CD4-positive, alpha-beta memory T cell (primary cell): ENCODE results near the gene CKAP2. TPM values are rescaled to one million over a fixed set of nuclear protein-coding genes. Genes with fewer than 3 reads are reported as not detected.

Source experiments
- CTCF ChIA-PET: fragments of 350-600 bp; sonication (Branson Sonifier 250); formaldehyde crosslinking; loops from one replicate; lab custom pipeline; 2021; ENCODE audit warnings: inconsistent platforms; ENCODE audit not compliant: partially characterized antibody; lab: Charles Lee
- POLR2A ChIA-PET: fragments of 350-600 bp; sonication (Branson Sonifier 250); formaldehyde crosslinking; loops from one replicate; lab custom pipeline; 2021; ENCODE audit not compliant: partially characterized antibody; lab: Charles Lee
- DNase-seq, 5 donors: peaks; one replicate each; pipeline versions ENCODE4 v3.0.0 to v3.0.0-alpha.2; 2020 to 2022; ENCODE audit warnings: mixed read lengths in 1 of 5
- H3K27ac ChIP-seq: one replicate; pipeline ENCODE4 v1.7.0; 2013; ENCODE audit warnings: low read depth, low read length
- H3K27me3 ChIP-seq: 2 replicates; pipeline ENCODE4 v1.7.0; 2013; ENCODE audit warnings: mild to moderate bottlenecking, low read length, moderate library complexity; ENCODE audit not compliant: insufficient read depth
- H3K36me3 ChIP-seq: 2 replicates; pipeline ENCODE4 v1.7.0; 2013; ENCODE audit warnings: mild to moderate bottlenecking, low read length, moderate library complexity; ENCODE audit not compliant: insufficient read depth
- H3K4me1 ChIP-seq: 2 replicates; pipeline ENCODE4 v1.7.0; 2013; ENCODE audit warnings: mild to moderate bottlenecking, low read length, moderate library complexity; ENCODE audit not compliant: insufficient read depth
- H3K4me3 ChIP-seq, 2 donors: one replicate each; pipeline ENCODE4 v1.7.0; 2013; ENCODE audit warnings: low read length in 2 of 2, mild to moderate bottlenecking in 1 of 2
- H3K9me3 ChIP-seq, 2 donors: one replicate each; pipeline ENCODE4 v1.7.0; 2013; ENCODE audit warnings: low read length in 2 of 2, control low read depth in 1 of 2; ENCODE audit not compliant: control insufficient read depth in 1 of 2
- H3K27ac Mint-ChIP-seq, 7 donors: one replicate each; pipeline ENCODE4 v1.8.0; 2020 to 2021; ENCODE audit warnings: mixed read lengths in 7 of 7, mild to moderate bottlenecking in 6 of 7, inconsistent platforms in 3 of 7, moderate library complexity in 3 of 7
- H3K27me3 Mint-ChIP-seq, 2 donors: one replicate each; pipeline ENCODE4 v1.8.0; 2020 to 2021; ENCODE audit warnings: mixed read lengths in 2 of 2
- H3K36me3 Mint-ChIP-seq, 2 donors: one replicate each; pipeline ENCODE4 v1.8.0; 2020 to 2021; ENCODE audit warnings: mixed read lengths in 2 of 2, inconsistent platforms in 1 of 2, mild to moderate bottlenecking in 1 of 2
- H3K4me1 Mint-ChIP-seq, 4 donors: one replicate each; pipeline ENCODE4 v1.8.0; 2020 to 2021; ENCODE audit warnings: mixed read lengths in 4 of 4, mild to moderate bottlenecking in 1 of 4
- H3K4me3 Mint-ChIP-seq, 8 donors: one replicate each; pipeline ENCODE4 v1.8.0; 2020 to 2021; ENCODE audit warnings: mixed read lengths in 8 of 8, mild to moderate bottlenecking in 7 of 8, moderate library complexity in 6 of 8, inconsistent platforms in 3 of 8
- H3K9me3 Mint-ChIP-seq, 8 donors: one replicate each; pipeline ENCODE4 v1.8.0; 2020 to 2021; ENCODE audit warnings: mixed read lengths in 8 of 8, mild to moderate bottlenecking in 5 of 8, inconsistent platforms in 3 of 8, moderate library complexity in 1 of 8
- intact Hi-C: fragments of 100-400 bp; cut with micrococcal nuclease; formaldehyde crosslinking; loops from one replicate; pipeline ENCODE4 v1.15.1; 2023
- polyA plus RNA-seq, 2 donors: library from polyadenylated mRNA; unstranded; fragments of 300-500 nt; fragmentation: Illumina TruSeq; gene quantifications; one replicate each; pipeline ENCODE4 v1.2.3, GENCODE V29; 2021
- total RNA-seq, 2 experiments: library from RNA; stranded (reverse); gene quantifications; one replicate each; pipeline ENCODE4 v1.2.3, GENCODE V29; 2021

The CKAP2 gene
- total and polyA plus RNA-seq, 4 experiments from 2014 or later, result 13.1 to 18.2 (median 16.9) TPM

- H3K4me1 ChIP-seq, result no peaks in the 10 kb centered on the region
- Mint-ChIP-seq H3K27me3 (no peaks in the 10 kb centered on the region), H3K27ac (no peak overlapping the region), H3K9me3 (no peaks in the 10 kb centered on the region), H3K4me3 (no peak overlapping the region), H3K36me3 (peaks cover 33 to 54% of the 10 kb centered on the region in 2 donors), H3K4me1 (no peaks in the 10 kb centered on the region)
- peaks cover 6% of the 10 kb centered on the region for H3K36me3 ChIP-seq
- no peak overlapping the region for H3K4me3 ChIP-seq
- intact Hi-C loops, result no loop called here
- no peaks in the 10 kb centered on the region for H3K9me3 ChIP-seq
- POLR2A ChIA-PET, result no interaction called here
- H3K27me3 ChIP-seq, result no peaks in the 10 kb centered on the region
- DNase-seq, result no peak
- CTCF ChIA-PET, result no interaction called here
- H3K27ac ChIP-seq, result no peak overlapping the region
Observed at GRCh38 chr13:52412128-52412527, 43.1 kb upstream of the CKAP2 start.

- H3K27me3 ChIP-seq, result no peaks in the 10 kb centered on the region
- no peak overlapping the region for H3K27ac ChIP-seq
- Mint-ChIP-seq H3K27me3 (no peaks in the 10 kb centered on the region), H3K36me3 (peaks cover 33 to 60% of the 10 kb centered on the region in 2 donors), H3K4me3 (no peak overlapping the region), H3K4me1 (peaks cover 0 to 2% (median 0%) of the 10 kb centered on the region in 4 donors), H3K27ac (peak overlapping the region in 2 of 7 donors; percentile 10 to 31), H3K9me3 (no peaks in the 10 kb centered on the region)
- ChIA-PET CTCF (interaction anchor here (0.6 to 1.4 kb wide), 2 partner anchors 37 to 59 kb away, joined by 3 read pairs; no protein-coding TSS in a partner anchor), POLR2A (interaction anchor here (0.6 kb wide), 1 partner anchor 259 kb away, joined by 3 read pairs; no protein-coding TSS in a partner anchor)
- H3K9me3 ChIP-seq, result no peaks in the 10 kb centered on the region
- intact Hi-C loops, result no loop called here
- H3K36me3 ChIP-seq, result peaks cover 12% of the 10 kb centered on the region
- no peak for DNase-seq
- no peak overlapping the region for H3K4me3 ChIP-seq
- no peaks in the 10 kb centered on the region for H3K4me1 ChIP-seq
Observed at GRCh38 chr13:52414051-52414450, 41.2 kb upstream of the CKAP2 start.

- intact Hi-C loops, result no loop called here
- DNase-seq, result no peak
- H3K27me3 Mint-ChIP-seq, result no peaks in the 10 kb centered on the region
- H3K4me1 Mint-ChIP-seq, result peaks cover 0 to 2% (median 0%) of the 10 kb centered on the region in 4 donors
- Histone ChIP-seq H3K36me3 (peaks cover 14% of the 10 kb centered on the region), H3K4me3 (no peak overlapping the region), H3K27ac (no peak overlapping the region), H3K9me3 (no peaks in the 10 kb centered on the region), H3K4me1 (no peaks in the 10 kb centered on the region), H3K27me3 (no peaks in the 10 kb centered on the region)
- no peak overlapping the region for H3K4me3 Mint-ChIP-seq
- no peaks in the 10 kb centered on the region for H3K9me3 Mint-ChIP-seq
- no peak overlapping the region for H3K27ac Mint-ChIP-seq
- CTCF ChIA-PET, result interaction anchor here (1.4 kb wide), 1 partner anchor 36 kb away, joined by 3 read pairs; no protein-coding TSS in a partner anchor
- H3K36me3 Mint-ChIP-seq, result peaks cover 39 to 65% of the 10 kb centered on the region in 2 donors
- POLR2A ChIA-PET, result no interaction called here
Observed at GRCh38 chr13:52414963-52415362, 40.3 kb upstream of the CKAP2 start.

GRCh38 chr13:52419080-52419479 is 36.2 kb upstream of the CKAP2 start:
- Mint-ChIP-seq H3K4me3 (no peak overlapping the region), H3K27ac (no peak overlapping the region), H3K27me3 (no peaks in the 10 kb centered on the region), H3K36me3 (peaks cover 51 to 61% of the 10 kb centered on the region in 2 donors), H3K9me3 (no peaks in the 10 kb centered on the region), H3K4me1 (peaks cover 0 to 2% (median 0%) of the 10 kb centered on the region in 4 donors)
- ChIA-PET CTCF (no interaction called here), POLR2A (interaction anchor here (1.4 kb wide), 1 partner anchor 31 kb away, joined by 5 read pairs; the partner anchor contains the start of gene VPS36)
- H3K27ac ChIP-seq, result no peak overlapping the region
- DNase-seq, result no peak
- H3K4me3 ChIP-seq, result no peak overlapping the region
- no peaks in the 10 kb centered on the region for H3K9me3 ChIP-seq
- intact Hi-C loops, result no loop called here
- H3K4me1 ChIP-seq, result no peaks in the 10 kb centered on the region
- H3K36me3 ChIP-seq, result peaks cover 31% of the 10 kb centered on the region
- H3K27me3 ChIP-seq, result no peaks in the 10 kb centered on the region

GRCh38 chr13:52421216-52421615 is 34.1 kb upstream of the CKAP2 start:
- Mint-ChIP-seq H3K27me3 (no peaks in the 10 kb centered on the region), H3K4me1 (peaks cover 0 to 2% (median 0%) of the 10 kb centered on the region in 4 donors), H3K27ac (peak overlapping the region in 2 of 7 donors; percentile 36 to 55), H3K4me3 (no peak overlapping the region), H3K9me3 (no peaks in the 10 kb centered on the region), H3K36me3 (peaks cover 47 to 55% of the 10 kb centered on the region in 2 donors)
- H3K9me3 ChIP-seq, result no peaks in the 10 kb centered on the region
- intact Hi-C loops, result no loop called here
- ChIA-PET POLR2A (no interaction called here), CTCF (no interaction called here)
- peaks cover 30% of the 10 kb centered on the region for H3K36me3 ChIP-seq
- no peak overlapping the region for H3K4me3 ChIP-seq
- no peaks in the 10 kb centered on the region for H3K27me3 ChIP-seq
- DNase-seq, result no peak
- H3K27ac ChIP-seq, result no peak overlapping the region
- H3K4me1 ChIP-seq, result no peaks in the 10 kb centered on the region

- H3K4me1 ChIP-seq, result no peaks in the 10 kb centered on the region
- no peak overlapping the region for H3K4me3 ChIP-seq
- Mint-ChIP-seq H3K4me3 (no peak overlapping the region), H3K4me1 (peaks cover 0 to 8% (median 1%) of the 10 kb centered on the region in 4 donors), H3K27me3 (no peaks in the 10 kb centered on the region), H3K9me3 (no peaks in the 10 kb centered on the region), H3K27ac (no peak overlapping the region), H3K36me3 (peaks cover 40 to 57% of the 10 kb centered on the region in 2 donors)
- peaks cover 15% of the 10 kb centered on the region for H3K36me3 ChIP-seq
- CTCF ChIA-PET, result interaction anchor here (2.5 kb wide), 1 partner anchor 22 kb away, joined by 10 read pairs; the partner anchor contains the start of gene VPS36
- no peaks in the 10 kb centered on the region for H3K9me3 ChIP-seq
- DNase-seq, result no peak
- H3K27ac ChIP-seq, result no peak overlapping the region
- intact Hi-C loops, result no loop called here
- POLR2A ChIA-PET, result interaction anchor here (2.1 kb wide), 1 partner anchor 21 kb away, joined by 5 read pairs; no protein-coding TSS in a partner anchor
- no peaks in the 10 kb centered on the region for H3K27me3 ChIP-seq
Observed at GRCh38 chr13:52428295-52428694, 27.0 kb upstream of the CKAP2 start.

- no peaks in the 10 kb centered on the region for H3K9me3 Mint-ChIP-seq
- H3K27me3 Mint-ChIP-seq, result no peaks in the 10 kb centered on the region
- ChIA-PET CTCF (interaction anchor here (4.1 kb wide), 1 partner anchor 19 kb away, joined by 16 read pairs; the partner anchor contains the start of gene VPS36), POLR2A (no interaction called here)
- Histone ChIP-seq H3K27me3 (no peaks in the 10 kb centered on the region), H3K4me1 (no peaks in the 10 kb centered on the region), H3K36me3 (peaks cover 21% of the 10 kb centered on the region), H3K9me3 (no peaks in the 10 kb centered on the region), H3K4me3 (no peak overlapping the region), H3K27ac (no peak overlapping the region)
- intact Hi-C loops, result no loop called here
- DNase-seq, result no peak
- peaks cover 45 to 67% of the 10 kb centered on the region in 2 donors for H3K36me3 Mint-ChIP-seq
- no peak overlapping the region for H3K4me3 Mint-ChIP-seq
- peaks cover 0 to 8% (median 4%) of the 10 kb centered on the region in 4 donors for H3K4me1 Mint-ChIP-seq
- H3K27ac Mint-ChIP-seq, result no peak overlapping the region
Observed at GRCh38 chr13:52432456-52432855, 22.8 kb upstream of the CKAP2 start.
